Choroid plexus epithelial cell (primary cell): Measurements from ENCODE around the gene HCN2.
A peak's percentile ranks its signal among the peaks of the same experiment; 100 is the strongest.

Source experiments
- DNase-seq: peaks from one replicate; pipeline ENCODE4 v3.0.0-alpha.2; 2010; ENCODE audit warnings: low read depth
- H3K4me3 ChIP-seq: 2 replicates; pipeline ENCODE4 v1.5.1; 2011; ENCODE audit warnings: low read depth, mild to moderate bottlenecking, control low read depth, low read length, moderate library complexity
- TF ChIP-seq, protein P1 (sequence below): conservative IDR thresholded peaks from 2 replicates; pipeline ENCODE4 v1.5.1; 2011; ENCODE audit warnings: low read depth, mild to moderate bottlenecking, control low read depth, inconsistent platforms, low read length, moderate library complexity

HCN2 gene

GRCh38 chr19:608155-609003 lies 18.7 kb downstream of the HCN2 start:
- DNase-seq: no peak

DNA sequence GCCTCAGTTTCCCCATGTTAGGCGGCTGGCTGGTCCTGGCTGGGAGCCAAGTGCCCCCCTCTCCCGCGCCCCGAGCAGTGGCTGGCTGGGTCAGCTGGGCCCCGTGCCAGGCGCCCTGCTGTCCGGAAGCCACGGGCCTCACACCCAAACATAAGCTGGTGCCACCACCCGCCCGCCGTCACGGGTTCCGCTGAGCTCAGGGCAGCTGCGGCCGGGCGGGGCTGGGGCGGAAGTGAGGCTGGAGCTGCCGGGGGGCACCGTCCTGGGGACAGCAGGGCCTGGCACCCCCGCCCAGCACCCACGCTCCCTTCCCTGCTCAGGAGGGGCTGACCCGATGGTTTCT lies 19.3 kb downstream of the HCN2 start:
- DNase-seq: no peak
- no peak overlapping the region for H3K4me3 ChIP-seq
- TF ChIP-seq, protein P1, sequence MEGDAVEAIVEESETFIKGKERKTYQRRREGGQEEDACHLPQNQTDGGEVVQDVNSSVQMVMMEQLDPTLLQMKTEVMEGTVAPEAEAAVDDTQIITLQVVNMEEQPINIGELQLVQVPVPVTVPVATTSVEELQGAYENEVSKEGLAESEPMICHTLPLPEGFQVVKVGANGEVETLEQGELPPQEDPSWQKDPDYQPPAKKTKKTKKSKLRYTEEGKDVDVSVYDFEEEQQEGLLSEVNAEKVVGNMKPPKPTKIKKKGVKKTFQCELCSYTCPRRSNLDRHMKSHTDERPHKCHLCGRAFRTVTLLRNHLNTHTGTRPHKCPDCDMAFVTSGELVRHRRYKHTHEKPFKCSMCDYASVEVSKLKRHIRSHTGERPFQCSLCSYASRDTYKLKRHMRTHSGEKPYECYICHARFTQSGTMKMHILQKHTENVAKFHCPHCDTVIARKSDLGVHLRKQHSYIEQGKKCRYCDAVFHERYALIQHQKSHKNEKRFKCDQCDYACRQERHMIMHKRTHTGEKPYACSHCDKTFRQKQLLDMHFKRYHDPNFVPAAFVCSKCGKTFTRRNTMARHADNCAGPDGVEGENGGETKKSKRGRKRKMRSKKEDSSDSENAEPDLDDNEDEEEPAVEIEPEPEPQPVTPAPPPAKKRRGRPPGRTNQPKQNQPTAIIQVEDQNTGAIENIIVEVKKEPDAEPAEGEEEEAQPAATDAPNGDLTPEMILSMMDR: no peak

More at GRCh38 chr19:608155-609003, 18.7 kb downstream of the HCN2 start:
- TF ChIP-seq, protein P1: no peak
- H3K4me3 ChIP-seq: no peak overlapping the region

GRCh38 chr19:610071-610800 lies 20.6 kb downstream of the HCN2 start:
- DNase-seq: peak; percentile 56
- TF ChIP-seq, protein P1: no peak
- H3K4me3 ChIP-seq: no peak overlapping the region

DNA sequence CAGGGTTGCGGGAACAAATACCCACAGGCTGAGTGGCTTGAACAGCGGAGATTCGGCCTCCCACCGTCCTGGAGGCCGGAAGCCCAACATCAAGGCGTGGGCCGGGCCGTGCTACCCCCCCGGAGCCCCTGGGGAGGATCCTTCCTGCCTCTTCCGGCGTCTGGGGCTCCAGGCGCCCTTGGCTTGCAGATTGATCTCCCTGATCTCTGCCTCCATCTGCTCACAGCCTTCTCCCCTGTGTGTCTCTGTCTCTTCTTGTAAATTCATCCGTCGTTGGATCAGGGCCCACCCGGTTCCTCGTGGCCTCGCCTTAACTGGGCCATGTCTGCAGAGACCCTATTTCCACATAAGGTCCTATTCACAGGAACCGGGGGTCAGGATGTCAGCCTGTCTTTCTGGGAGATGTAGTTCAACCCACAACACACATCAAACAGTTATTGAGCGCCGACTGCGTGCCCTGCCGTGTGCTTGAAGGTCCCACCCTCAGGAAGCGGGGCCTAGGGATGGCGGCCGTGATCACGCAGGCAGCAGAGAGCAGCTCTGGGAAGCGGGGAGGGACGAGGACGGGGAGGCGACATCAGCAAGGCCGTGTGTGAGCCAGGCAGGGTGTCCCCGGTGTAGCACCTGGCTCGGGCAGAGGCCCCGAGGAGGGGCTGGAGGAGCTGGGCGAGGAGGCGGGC lies 21.3 kb downstream of the HCN2 start:
- TF ChIP-seq, protein P1: no peak
- peak overlapping the region; percentile 28 for H3K4me3 ChIP-seq
- peak; percentile 95 for DNase-seq

DNA sequence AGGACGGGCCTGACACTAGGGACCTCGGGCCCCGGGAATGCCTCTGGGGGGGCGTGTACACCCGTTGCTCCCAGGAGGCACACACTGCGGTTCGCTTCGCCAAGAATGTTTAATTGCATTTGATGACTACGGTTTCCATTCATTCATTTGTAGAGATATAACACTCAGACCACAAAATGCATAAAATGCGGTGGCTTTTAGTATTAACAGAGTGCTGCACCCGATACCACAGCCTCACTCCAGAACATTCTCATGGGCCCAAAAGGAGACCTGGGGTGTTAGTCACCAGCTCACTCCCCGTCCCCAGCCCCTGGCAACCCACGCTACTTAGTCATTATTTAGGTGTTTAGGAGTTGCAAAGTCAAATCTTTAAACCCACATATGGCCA lies 21.8 kb downstream of the HCN2 start:
- peak overlapping the region; percentile 28 for H3K4me3 ChIP-seq
- DNase-seq: peak; percentile 93
- TF ChIP-seq, protein P1: no peak

DNA sequence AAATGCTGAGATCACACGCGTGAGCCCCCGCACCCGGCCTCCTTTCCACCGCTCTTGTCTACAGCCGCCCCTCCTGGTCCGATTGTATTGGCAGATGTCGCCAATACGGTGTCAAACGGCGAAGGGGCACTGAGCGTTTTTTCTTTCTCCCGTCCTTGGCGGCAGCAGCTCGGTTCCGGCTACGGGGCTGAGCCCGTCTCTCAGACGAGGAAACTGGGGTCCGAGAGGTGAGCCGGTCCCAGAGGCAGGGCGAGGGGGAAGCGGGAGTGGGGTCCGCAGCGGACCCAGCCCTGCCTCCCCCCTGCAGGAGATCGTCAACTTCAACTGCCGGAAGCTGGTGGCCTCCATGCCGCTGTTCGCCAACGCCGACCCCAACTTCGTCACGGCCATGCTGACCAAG lies 23.3 kb downstream of the HCN2 start:
- TF ChIP-seq, protein P1: no peak
- DNase-seq: no peak
- no peak overlapping the region for H3K4me3 ChIP-seq
